HG03175 (cell line): ENCODE data around the gene SYDE2.

Source experiments
- ATAC-seq: cut with Tn5 transposase; IDR thresholded peaks from one replicate; pipeline ENCODE4 v1.9.1; 2021; ENCODE audit warnings: mild to moderate bottlenecking, moderate library complexity; ENCODE audit not compliant: unreplicated experiment

SYDE2 gene

DNA sequence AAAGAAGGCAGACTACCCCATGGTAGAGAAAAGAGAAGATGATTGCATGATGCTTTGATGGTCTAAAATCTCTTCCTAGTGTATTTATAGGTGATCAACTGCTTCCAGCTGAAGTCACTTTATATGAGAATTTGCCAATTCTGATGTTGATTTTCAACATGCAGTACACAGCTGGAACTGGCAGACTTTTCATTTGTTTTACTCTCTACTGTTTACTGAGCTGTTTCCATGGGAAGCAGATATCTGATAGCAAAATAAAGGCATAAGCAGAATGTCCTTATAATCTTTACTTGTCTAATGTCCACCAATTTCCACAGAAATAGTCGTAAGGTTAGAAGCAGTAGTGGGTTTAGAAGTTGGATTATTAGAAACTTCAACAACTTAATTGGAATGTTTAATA lies 74.9 kb downstream of the SYDE2 start:
- no peak for ATAC-seq

DNA sequence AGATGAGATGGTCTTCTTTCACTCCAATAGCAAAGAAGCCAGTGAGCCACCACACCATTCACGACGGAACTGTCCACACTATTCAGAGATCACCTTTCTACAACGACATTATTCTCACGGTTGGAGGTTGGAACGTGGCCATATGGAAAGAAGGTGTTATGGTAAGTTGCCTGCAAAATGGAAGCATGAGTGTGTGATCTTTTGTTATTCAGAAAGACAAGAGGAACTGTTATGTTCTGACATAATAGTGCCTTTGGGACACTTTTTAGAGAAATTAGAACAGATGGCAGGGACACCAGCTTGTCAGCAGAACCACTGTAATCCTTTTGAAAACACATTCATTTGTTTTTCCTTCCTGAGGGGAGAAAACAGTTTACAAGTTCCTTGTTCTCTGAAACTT lies 76.7 kb downstream of the SYDE2 start:
- no peak for ATAC-seq

DNA sequence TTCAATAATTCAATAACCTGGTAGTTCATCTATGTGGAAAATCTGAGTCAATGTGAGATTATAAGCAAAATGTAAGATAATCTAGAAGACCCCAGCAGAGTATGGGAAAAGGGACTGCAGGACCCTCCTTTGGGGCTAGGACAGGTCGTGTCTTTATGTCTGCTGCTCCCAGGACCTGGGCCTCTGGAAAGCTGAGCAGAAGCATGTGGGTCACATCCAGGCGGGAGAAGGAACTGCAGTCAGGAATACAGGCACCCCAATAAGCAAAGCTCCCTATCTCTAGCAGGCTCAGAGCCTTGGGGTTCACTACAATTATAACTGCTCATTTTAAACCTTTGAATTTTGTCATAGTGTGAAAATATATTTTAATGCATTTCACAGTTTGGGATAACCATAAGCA lies 78.6 kb downstream of the SYDE2 start:
- no peak for ATAC-seq

DNA sequence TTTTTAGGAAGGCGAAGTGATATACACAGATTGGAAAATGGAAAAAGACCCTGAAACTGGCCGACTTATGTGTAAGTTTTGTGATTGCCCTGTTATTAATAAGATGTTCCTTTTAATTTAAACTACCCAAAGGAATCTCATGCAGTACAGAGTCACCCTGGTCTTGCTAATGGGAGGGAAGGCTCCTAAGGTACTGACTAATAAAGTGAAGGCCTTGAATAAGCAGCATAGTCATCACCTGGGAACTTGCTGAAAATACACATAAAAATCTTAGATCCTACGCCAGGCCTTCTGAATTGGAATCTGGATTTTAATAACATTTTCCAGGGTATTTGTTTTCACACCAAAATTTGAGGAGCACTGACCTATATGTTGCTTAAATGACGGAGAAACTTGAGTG lies 79.1 kb downstream of the SYDE2 start:
- no peak for ATAC-seq

GRCh38 chr1:85118751-85119150 lies 82.1 kb downstream of the SYDE2 start:
- ATAC-seq: no peak

GRCh38 chr1:85116856-85117255 lies 84.0 kb downstream of the SYDE2 start:
- ATAC-seq: no peak

GRCh38 chr1:85115933-85116332 lies 84.9 kb downstream of the SYDE2 start:
- no peak for ATAC-seq

DNA sequence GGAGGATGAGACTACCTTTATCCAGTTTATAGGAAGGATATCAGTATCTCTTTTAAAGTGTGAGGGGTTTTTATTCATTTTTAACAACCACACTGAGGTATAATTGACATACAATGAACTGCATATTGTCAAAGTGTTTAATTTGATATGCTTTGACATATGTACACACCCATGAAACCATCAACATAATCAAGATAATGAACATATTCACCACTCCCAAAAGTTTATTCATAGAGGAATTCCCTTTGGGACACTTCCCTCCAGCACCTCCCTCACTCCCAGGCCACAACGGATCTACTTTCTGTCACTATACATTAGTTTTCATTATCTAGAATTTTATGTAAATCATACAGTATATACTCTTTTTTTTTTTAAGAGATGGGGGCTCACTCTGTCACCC lies 89.1 kb downstream of the SYDE2 start:
- no peak for ATAC-seq

DNA sequence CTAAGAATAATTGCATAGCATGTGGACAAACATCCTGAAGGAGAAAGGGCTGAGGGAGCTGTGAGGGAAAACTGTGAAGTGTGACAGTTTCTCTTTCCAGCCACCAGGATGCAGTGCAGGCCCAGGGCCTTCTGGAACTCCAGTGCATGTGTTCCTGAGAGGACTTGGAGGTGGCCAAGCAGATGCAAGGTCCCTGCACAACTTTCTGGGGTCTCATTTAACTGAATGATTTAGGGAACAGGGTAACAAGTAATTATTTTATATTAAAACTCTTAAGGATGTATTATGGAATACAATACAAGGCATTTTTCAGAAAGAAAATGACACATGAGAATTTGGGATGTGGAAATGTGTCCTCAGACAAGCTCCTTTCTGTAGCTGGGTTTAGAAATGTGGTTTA lies 91.3 kb downstream of the SYDE2 start:
- no peak for ATAC-seq
